OCI-LY1 (cell line): ENCODE results near the gene KREMEN2.

Source experiments
- H2AFZ ChIP-seq: fragments of 200-600 bp; sonication (generic), shearing (Covaris generic); 2 replicates; pipeline ENCODE4 v1.6.0; 2014; ENCODE audit warnings: antibody characterized with exemption, mild to moderate bottlenecking, low read length
- H3F3A ChIP-seq: fragments of 200-600 bp; sonication (generic), shearing (Covaris generic); 2 replicates; pipeline ENCODE4 v1.6.0; 2014; ENCODE audit warnings: mild to moderate bottlenecking, antibody characterized with exemption, low read length, moderate library complexity; ENCODE audit not compliant: insufficient read depth
- H3K27ac ChIP-seq: fragments of 200-600 bp; sonication (generic); 2 replicates; pipeline ENCODE4 v1.5.1; 2014; ENCODE audit warnings: low read length, mixed run types, mild to moderate bottlenecking, low read depth; ENCODE audit not compliant: poor library complexity, severe bottlenecking
- H3K27me3 ChIP-seq: fragments of 200-600 bp; sonication (generic); 2 replicates; pipeline ENCODE4 v1.6.0; 2014; ENCODE audit warnings: antibody characterized with exemption, mild to moderate bottlenecking, low read length, moderate library complexity; ENCODE audit not compliant: insufficient read depth
- H3K36me3 ChIP-seq: fragments of 200-600 bp; sonication (generic); 2 replicates; pipeline ENCODE4 v1.6.1; 2014; ENCODE audit warnings: mild to moderate bottlenecking, antibody characterized with exemption, low read length, moderate library complexity, mixed read lengths; ENCODE audit not compliant: insufficient read depth
- H3K4me1 ChIP-seq: fragments of 200-600 bp; sonication (generic); 2 replicates; pipeline ENCODE4 v1.5.1; 2014; ENCODE audit warnings: mild to moderate bottlenecking, low read length, moderate library complexity; ENCODE audit not compliant: insufficient read depth, severe bottlenecking
- H3K4me2 ChIP-seq: fragments of 200-600 bp; sonication (generic), shearing (Covaris generic); 2 replicates; pipeline ENCODE4 v1.6.1; 2014; ENCODE audit warnings: low read length
- H3K4me3 ChIP-seq: fragments of 200-600 bp; sonication (generic); 2 replicates; pipeline ENCODE4 v1.5.1; 2014; ENCODE audit warnings: low read length, low read depth, mild to moderate bottlenecking, mixed read lengths; ENCODE audit not compliant: poor library complexity, severe bottlenecking
- H3K79me2 ChIP-seq: fragments of 200-600 bp; shearing (Covaris generic); 2 replicates; pipeline ENCODE4 v1.6.1; 2016; ENCODE audit warnings: mixed run types, low read length, mixed read lengths; ENCODE audit not compliant: insufficient read depth
- H3K9ac ChIP-seq: fragments of 200-600 bp; sonication (generic), shearing (Covaris generic); 2 replicates; pipeline ENCODE4 v1.6.1; 2014; ENCODE audit warnings: mild to moderate bottlenecking, low read length, mixed read lengths
- H3K9me2 ChIP-seq: fragments of 200-600 bp; sonication (generic), shearing (Covaris generic); 2 replicates; pipeline ENCODE4 v1.6.1; 2014; ENCODE audit warnings: low read depth, mild to moderate bottlenecking, low read length, mixed read lengths
- H3K9me3 ChIP-seq: fragments of 200-600 bp; shearing (Covaris generic); 2 replicates; pipeline ENCODE4 v1.6.1; 2014; ENCODE audit warnings: low read length, mixed read lengths
- H4K20me1 ChIP-seq: fragments of 200-600 bp; sonication (generic), shearing (Covaris generic); 2 replicates; pipeline ENCODE4 v1.6.0; 2016; ENCODE audit warnings: mild to moderate bottlenecking, low read length; ENCODE audit not compliant: insufficient read depth
- CTCF ChIP-seq: fragments of 200-600 bp; sonication (generic), shearing (Covaris generic); IDR thresholded peaks from 2 replicates; pipeline ENCODE4 v1.5.1; 2017; ENCODE audit warnings: mild to moderate bottlenecking, antibody characterized with exemption, low read length, moderate library complexity, mixed read lengths
- EZH2 ChIP-seq: fragments of 200-600 bp; sonication (generic), shearing (Covaris generic); IDR thresholded peaks from 2 replicates; pipeline ENCODE4 v1.8.0; 2017; ENCODE audit warnings: borderline replicate concordance, mixed run types, mild to moderate bottlenecking, antibody characterized with exemption, low read length, moderate library complexity, mixed read lengths

Gene KREMEN2

GRCh38 chr16:2964475-2965336, 631 bp downstream of the KREMEN2 start:
- Histone ChIP-seq H3K9me3 (no peaks in the 10 kb centered on the region), H3K79me2 (no peaks in the 10 kb centered on the region), H3K36me3 (no peaks in the 10 kb centered on the region), H3K27me3 (no peaks in the 10 kb centered on the region), H3F3A (no peaks in the 10 kb centered on the region), H3K4me1 (peaks cover 47% of the 10 kb centered on the region), H3K9ac (peak overlapping the region; percentile 39; the same call in 1 of the 2 replicates), H3K4me3 (peak overlapping the region; percentile 56), H4K20me1 (no peaks in the 10 kb centered on the region), H3K27ac (peak overlapping the region; percentile 35), H2AFZ (no peak overlapping the region), H3K9me2 (no peaks in the 10 kb centered on the region), H3K4me2 (peak overlapping the region; percentile 65)
- TF ChIP-seq CTCF (no peak; the same call in 1 of the 2 replicates), EZH2 (no peak)

GRCh38 chr16:2966043-2966807, 2.1 kb downstream of the KREMEN2 start:
- Histone ChIP-seq H3K27me3 (no peaks in the 10 kb centered on the region), H3K36me3 (peaks cover 7% of the 10 kb centered on the region; the same call in 1 of the 2 replicates), H3K9ac (no peak overlapping the region), H3K4me2 (peak overlapping the region; percentile 10; the same call in 1 of the 2 replicates), H3K79me2 (no peaks in the 10 kb centered on the region), H2AFZ (no peak overlapping the region), H3K4me1 (peaks cover 58% of the 10 kb centered on the region), H3K4me3 (peak overlapping the region; percentile 23), H4K20me1 (no peaks in the 10 kb centered on the region), H3K9me3 (no peaks in the 10 kb centered on the region), H3F3A (no peaks in the 10 kb centered on the region), H3K27ac (no peak overlapping the region), H3K9me2 (no peaks in the 10 kb centered on the region)
- no peak for TF ChIP-seq EZH2
- TF ChIP-seq CTCF, result no peak

- H4K20me1 ChIP-seq, result no peaks in the 10 kb centered on the region
- no peaks in the 10 kb centered on the region for H3F3A ChIP-seq
- peaks cover 64% of the 10 kb centered on the region for H3K4me1 ChIP-seq
- TF ChIP-seq EZH2 (no peak), CTCF (no peak)
- no peak overlapping the region for H3K27ac ChIP-seq
- no peak overlapping the region for H3K9ac ChIP-seq
- no peaks in the 10 kb centered on the region for H3K79me2 ChIP-seq
- peak overlapping the region; percentile 12; the same call in 1 of the 2 replicates for H3K4me2 ChIP-seq
- H3K9me3 ChIP-seq, result no peaks in the 10 kb centered on the region
- no peak overlapping the region for H2AFZ ChIP-seq
- peaks cover 12% of the 10 kb centered on the region; the same call in 1 of the 2 replicates for H3K36me3 ChIP-seq
- no peaks in the 10 kb centered on the region for H3K27me3 ChIP-seq
- H3K9me2 ChIP-seq, result no peaks in the 10 kb centered on the region
- H3K4me3 ChIP-seq, result peak overlapping the region; percentile 23
Observed at GRCh38 chr16:2966808-2967191, 2.7 kb downstream of the KREMEN2 start.
